ENCODE measurements around the gene FANCB.

FANCB gene

GRCh38 chrX:14826319-14826718 lies 46.5 kb downstream of the FANCB start:
- no peak for DNase-seq (ENCODE audit: low read depth)
- H3K4me3 ChIP-seq (replicated peaks; ENCODE audit: low read depth, low read length): no peak overlapping the region
- TF ChIP-seq, protein P1, sequence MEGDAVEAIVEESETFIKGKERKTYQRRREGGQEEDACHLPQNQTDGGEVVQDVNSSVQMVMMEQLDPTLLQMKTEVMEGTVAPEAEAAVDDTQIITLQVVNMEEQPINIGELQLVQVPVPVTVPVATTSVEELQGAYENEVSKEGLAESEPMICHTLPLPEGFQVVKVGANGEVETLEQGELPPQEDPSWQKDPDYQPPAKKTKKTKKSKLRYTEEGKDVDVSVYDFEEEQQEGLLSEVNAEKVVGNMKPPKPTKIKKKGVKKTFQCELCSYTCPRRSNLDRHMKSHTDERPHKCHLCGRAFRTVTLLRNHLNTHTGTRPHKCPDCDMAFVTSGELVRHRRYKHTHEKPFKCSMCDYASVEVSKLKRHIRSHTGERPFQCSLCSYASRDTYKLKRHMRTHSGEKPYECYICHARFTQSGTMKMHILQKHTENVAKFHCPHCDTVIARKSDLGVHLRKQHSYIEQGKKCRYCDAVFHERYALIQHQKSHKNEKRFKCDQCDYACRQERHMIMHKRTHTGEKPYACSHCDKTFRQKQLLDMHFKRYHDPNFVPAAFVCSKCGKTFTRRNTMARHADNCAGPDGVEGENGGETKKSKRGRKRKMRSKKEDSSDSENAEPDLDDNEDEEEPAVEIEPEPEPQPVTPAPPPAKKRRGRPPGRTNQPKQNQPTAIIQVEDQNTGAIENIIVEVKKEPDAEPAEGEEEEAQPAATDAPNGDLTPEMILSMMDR (IDR thresholded peaks at IDR 0.05; ENCODE audit: low read length, missing control alignments): no peak

GRCh38 chrX:14825851-14826250 lies 47.0 kb downstream of the FANCB start:
- TF ChIP-seq, protein P1 (IDR thresholded peaks at IDR 0.05; ENCODE audit: low read length, missing control alignments): no peak

GRCh38 chrX:14819769-14820168 lies 53.1 kb downstream of the FANCB start:
- DNase-seq (ENCODE audit: low read depth): no peak
- TF ChIP-seq, protein P1 (IDR thresholded peaks at IDR 0.05; ENCODE audit: low read length, missing control alignments): no peak
- H3K4me3 ChIP-seq (replicated peaks; ENCODE audit: low read depth, low read length): no peak overlapping the region

More at GRCh38 chrX:14825851-14826250, 47.0 kb downstream of the FANCB start:
- DNase-seq (ENCODE audit: low read depth): no peak
- no peak overlapping the region for H3K4me3 ChIP-seq (replicated peaks; ENCODE audit: low read depth, low read length)

DNA sequence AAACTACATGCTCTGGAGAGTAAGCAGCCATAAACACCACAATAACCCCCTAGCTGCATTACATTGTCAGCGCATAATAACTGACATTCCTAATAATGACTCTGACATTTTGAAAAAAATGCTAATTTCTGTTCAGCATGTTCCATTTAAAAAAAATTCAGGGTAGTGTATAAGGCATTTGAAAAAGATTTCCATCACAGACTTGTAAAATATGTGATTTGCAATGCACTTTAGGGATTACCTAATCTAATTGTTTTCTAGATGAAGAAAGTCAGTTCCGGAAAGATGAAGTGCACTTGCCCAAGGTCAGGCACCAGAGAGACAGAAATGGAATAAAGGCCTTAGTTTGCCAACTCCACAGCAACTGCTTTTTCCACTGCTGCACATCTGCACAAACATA lies 55.3 kb downstream of the FANCB start:
- TF ChIP-seq, protein P1 (IDR thresholded peaks at IDR 0.05; ENCODE audit: low read length, missing control alignments): no peak

GRCh38 chrX:14802943-14803710 lies 69.7 kb downstream of the FANCB start:
- DNase-seq (ENCODE audit: low read depth): peak; percentile 46
- H3K4me3 ChIP-seq (replicated peaks; ENCODE audit: low read depth, low read length): no peak overlapping the region
- TF ChIP-seq, protein P1 (IDR thresholded peaks at IDR 0.05; ENCODE audit: low read length, missing control alignments): no peak

More for the DNA sequence above, 55.3 kb downstream of the FANCB start:
- no peak for DNase-seq (ENCODE audit: low read depth)
- no peak overlapping the region for H3K4me3 ChIP-seq (replicated peaks; ENCODE audit: low read depth, low read length)

DNA sequence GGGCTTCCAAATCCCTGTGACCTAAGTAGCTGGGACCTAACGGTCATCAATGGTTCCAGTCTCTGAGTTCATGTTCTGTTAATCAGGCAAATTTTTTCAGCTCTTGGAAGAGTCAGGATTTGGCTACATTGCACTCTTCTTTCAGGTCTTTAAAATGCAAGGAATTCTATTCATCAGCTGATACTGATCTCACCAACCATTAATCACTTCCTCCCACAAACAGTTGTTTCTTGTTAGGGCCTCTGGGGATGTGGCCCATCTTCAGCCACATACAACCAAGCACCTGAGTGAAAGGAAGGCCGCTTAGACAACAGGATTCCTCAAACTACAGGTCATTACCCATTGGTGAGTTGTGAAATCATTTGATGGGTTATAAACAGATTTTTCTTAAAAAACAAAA lies 71.7 kb downstream of the FANCB start:
- peak; percentile 4 for DNase-seq (ENCODE audit: low read depth)
- TF ChIP-seq, protein P1 (IDR thresholded peaks at IDR 0.05; ENCODE audit: low read length, missing control alignments): no peak
- H3K4me3 ChIP-seq (replicated peaks; ENCODE audit: low read depth, low read length): no peak overlapping the region

Data from fibroblast of pulmonary artery (primary cell).